A673 (cell line): Measurements from ENCODE around the gene CCDC159.

Source experiments
- EZH2 ChIP-seq: fragments of 200-600 bp; sonication (generic); IDR thresholded peaks from 2 replicates; pipeline ENCODE4 v1.6.1; 2017; ENCODE audit warnings: borderline replicate concordance, low read depth, mild to moderate bottlenecking, mixed read lengths, antibody characterized with exemption, low read length; ENCODE audit not compliant: poor library complexity, severe bottlenecking
- TF ChIP-seq, protein P1 (sequence below): fragments of 300-800, 200-600 bp; sonication (generic); conservative IDR thresholded peaks from 2 replicates; pipeline ENCODE4 v1.5.1; 2017; ENCODE audit warnings: low read depth, mild to moderate bottlenecking, antibody characterized with exemption, low read length, moderate library complexity, mixed read lengths

DNA sequence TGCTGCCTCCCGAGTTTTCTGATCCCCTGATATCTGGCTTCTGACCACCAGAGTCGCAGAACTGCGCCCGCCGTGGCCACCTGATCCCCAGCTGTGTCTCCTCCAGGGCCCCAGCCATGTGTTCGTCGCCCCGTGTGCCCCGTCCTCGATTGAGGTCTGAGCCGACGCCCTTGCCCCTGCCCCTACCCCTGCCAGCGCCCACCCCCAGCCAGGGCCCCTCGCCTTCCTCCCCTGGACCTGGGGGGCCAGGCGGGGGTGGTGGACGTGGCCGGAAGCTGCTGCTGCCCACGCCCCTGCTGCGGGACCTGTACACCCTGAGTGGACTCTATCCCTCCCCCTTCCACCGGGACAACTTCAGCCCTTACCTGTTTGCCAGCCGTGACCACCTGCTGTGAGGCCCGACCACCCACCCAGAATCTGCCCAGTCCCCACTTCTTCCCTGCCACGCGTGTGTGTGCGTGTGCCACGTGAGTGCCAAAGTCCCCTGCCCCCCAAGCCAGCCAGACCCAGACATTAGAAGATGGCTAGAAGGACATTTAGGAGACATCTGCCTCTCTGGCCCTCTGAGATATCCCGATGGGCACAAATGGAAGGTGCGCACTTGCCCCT is 18.1 kb downstream of the CCDC159 start:
- TF ChIP-seq, protein P1, sequence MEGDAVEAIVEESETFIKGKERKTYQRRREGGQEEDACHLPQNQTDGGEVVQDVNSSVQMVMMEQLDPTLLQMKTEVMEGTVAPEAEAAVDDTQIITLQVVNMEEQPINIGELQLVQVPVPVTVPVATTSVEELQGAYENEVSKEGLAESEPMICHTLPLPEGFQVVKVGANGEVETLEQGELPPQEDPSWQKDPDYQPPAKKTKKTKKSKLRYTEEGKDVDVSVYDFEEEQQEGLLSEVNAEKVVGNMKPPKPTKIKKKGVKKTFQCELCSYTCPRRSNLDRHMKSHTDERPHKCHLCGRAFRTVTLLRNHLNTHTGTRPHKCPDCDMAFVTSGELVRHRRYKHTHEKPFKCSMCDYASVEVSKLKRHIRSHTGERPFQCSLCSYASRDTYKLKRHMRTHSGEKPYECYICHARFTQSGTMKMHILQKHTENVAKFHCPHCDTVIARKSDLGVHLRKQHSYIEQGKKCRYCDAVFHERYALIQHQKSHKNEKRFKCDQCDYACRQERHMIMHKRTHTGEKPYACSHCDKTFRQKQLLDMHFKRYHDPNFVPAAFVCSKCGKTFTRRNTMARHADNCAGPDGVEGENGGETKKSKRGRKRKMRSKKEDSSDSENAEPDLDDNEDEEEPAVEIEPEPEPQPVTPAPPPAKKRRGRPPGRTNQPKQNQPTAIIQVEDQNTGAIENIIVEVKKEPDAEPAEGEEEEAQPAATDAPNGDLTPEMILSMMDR: no peak
- TF ChIP-seq EZH2: no peak
